ENCODE data around the gene GALNT18. TPM values are rescaled to one million over a fixed set of nuclear protein-coding genes. Genes with fewer than 3 reads are reported as not detected.

Gene GALNT18
- total and polyA plus RNA-seq, 2 experiments from 2014 or later, result 4.3 to 10.8 TPM

GRCh38 chr11:11454671-11455223 lies 167.1 kb downstream of the GALNT18 start (continued):
- no peak for TF ChIP-seq ZNF462 (CRISPR knock-in tag; IDR thresholded peaks at IDR 0.05)
- no peak for TF ChIP-seq EZH2 (IDR thresholded peaks at IDR 0.05; ENCODE audit: low read depth, unreplicated experiment)
- TF ChIP-seq CREB1 (CRISPR knock-in tag; IDR thresholded peaks at IDR 0.05; ENCODE audit: low read depth), result no peak
- no peak for TF ChIP-seq JUNB (IDR thresholded peaks at IDR 0.05; ENCODE audit: unreplicated experiment)
- TF ChIP-seq POLR2AphosphoS5 (IDR thresholded peaks at IDR 0.05; ENCODE audit: low read depth), result no peak
- TF ChIP-seq ZNF114 (CRISPR knock-in tag; IDR thresholded peaks at IDR 0.05), result no peak
- no peak for TF ChIP-seq ETS1 (IDR thresholded peaks at IDR 0.05)
- TF ChIP-seq ZNF331 (CRISPR knock-in tag; IDR thresholded peaks at IDR 0.05; ENCODE audit: low read depth), result no peak

GRCh38 chr11:11451501-11452005 lies 170.3 kb downstream of the GALNT18 start:
- Histone ChIP-seq H3K79me2 (replicated peaks; ENCODE audit: insufficient read depth) (no peaks in the 10 kb centered on the region), H2AFZ (no peak overlapping the region), H3F3A (replicated peaks; ENCODE audit: low read depth) (no peaks in the 10 kb centered on the region), H3K27ac (ENCODE audit: low read depth) (no peak overlapping the region), H3K4me2 (no peak overlapping the region), H3K4me1 (ENCODE audit: insufficient read depth) (no peaks in the 10 kb centered on the region), H3K36me3 (ENCODE audit: insufficient read depth) (no peaks in the 10 kb centered on the region), H4K20me1 (replicated peaks; ENCODE audit: insufficient read depth) (no peaks in the 10 kb centered on the region), H3K4me3 (no peak overlapping the region), H3K27me3 (ENCODE audit: insufficient read depth) (no peaks in the 10 kb centered on the region), H3K9me2 (ENCODE audit: insufficient read depth) (no peaks in the 10 kb centered on the region)
- no peak for ATAC-seq
- Mint-ChIP-seq H3K4me3 (no peak overlapping the region), H3K4me1 (peaks cover 2% of the 10 kb centered on the region; the same call in 1 of the 3 replicates), H3K36me3 (ENCODE audit: low read depth) (no peaks in the 10 kb centered on the region; the same call in 2 of the 3 replicates), H3K27me3 (ENCODE audit: insufficient read depth, low read depth, poor library complexity) (peaks cover 3% of the 10 kb centered on the region), H3K27ac (no peak overlapping the region), H3K9me3 (no peaks in the 10 kb centered on the region; the same call in 1 of the 3 replicates)
- no peak for DNase-seq (ENCODE audit: low spot score)
- TF ChIP-seq ETS1 (IDR thresholded peaks at IDR 0.05) (no peak), REST (IDR thresholded peaks at IDR 0.05; ENCODE audit: unreplicated experiment) (no peak), STAT1 (IDR thresholded peaks at IDR 0.05; ENCODE audit: unreplicated experiment) (no peak), ZNF331 (CRISPR knock-in tag; IDR thresholded peaks at IDR 0.05; ENCODE audit: low read depth) (no peak), POLR2AphosphoS5 (IDR thresholded peaks at IDR 0.05; ENCODE audit: low read depth) (no peak)
